Stomach (tissue), 4 donors: Measurements from ENCODE around the gene UGT2A1.
"Not testable (repeated sequence)": the region's sequence is repeated elsewhere in the genome, so short reads cannot be mapped to it uniquely, and the experiment has no call there.

Experiments used
- CTCF ChIP-seq, 7 experiments: fragments of 450-650 bp in 4 of 7; fragments of 200-600 bp in 3 of 7; sonication (generic) in 3 of 7; IDR thresholded peaks; one replicate each; pipeline ENCODE4 v1.5.1; 2016 to 2019; ENCODE audit warnings: antibody characterized with exemption in 7 of 7, control low read depth in 2 of 7, mild to moderate bottlenecking in 1 of 7
- EP300 ChIP-seq: sonication (generic); formaldehyde crosslinking; IDR thresholded peaks from one replicate; pipeline ENCODE4 v1.6.1; 2017; ENCODE audit warnings: antibody characterized with exemption
- POLR2A ChIP-seq, 4 donors: fragments of 450-650 bp; IDR thresholded peaks; one replicate each; pipeline ENCODE4 v1.6.1; 2016; ENCODE audit warnings: antibody characterized with exemption in 4 of 4, control low read depth in 2 of 4, mild to moderate bottlenecking in 1 of 4, moderate library complexity in 1 of 4
- POLR2AphosphoS5 ChIP-seq, 3 donors: sonication (generic); formaldehyde crosslinking; IDR thresholded peaks; one replicate each; pipeline ENCODE4 v1.6.1; 2016; ENCODE audit warnings: antibody characterized with exemption in 3 of 3

- not testable (repeated sequence) for TF ChIP-seq CTCF (IDR thresholded peaks at IDR 0.05); EP300; POLR2A (IDR thresholded peaks at IDR 0.05); POLR2AphosphoS5 (IDR thresholded peaks at IDR 0.05)
Observed at GRCh38 chr4:69661130-69661803, 8.2 kb upstream of the UGT2A1 start.
